HG03139 (cell line): ENCODE results near the gene KIZ.

ENCODE experiments used
- ATAC-seq: cut with Tn5 transposase; IDR thresholded peaks from one replicate; pipeline ENCODE4 v1.9.1; 2021; ENCODE audit not compliant: unreplicated experiment

KIZ gene

DNA sequence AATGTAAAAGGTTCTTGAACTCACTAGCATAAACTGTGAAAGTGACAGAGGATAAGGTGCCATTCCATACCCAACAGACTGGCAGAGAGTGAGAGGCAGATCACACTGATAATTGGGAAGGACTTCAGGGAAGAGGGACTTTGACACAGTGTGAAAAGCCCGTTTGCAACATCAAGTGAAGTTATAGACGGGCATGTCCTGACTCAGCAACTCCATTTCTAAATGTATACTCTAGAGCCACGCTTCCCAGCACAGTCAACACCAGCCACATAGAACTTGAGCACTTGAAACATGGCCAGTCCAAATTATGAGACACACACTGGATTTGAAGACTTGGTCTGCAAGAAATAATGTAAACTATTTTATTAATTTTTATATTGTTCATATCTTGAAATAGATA is 131.3 kb downstream of the KIZ start:
- ATAC-seq: no peak

DNA sequence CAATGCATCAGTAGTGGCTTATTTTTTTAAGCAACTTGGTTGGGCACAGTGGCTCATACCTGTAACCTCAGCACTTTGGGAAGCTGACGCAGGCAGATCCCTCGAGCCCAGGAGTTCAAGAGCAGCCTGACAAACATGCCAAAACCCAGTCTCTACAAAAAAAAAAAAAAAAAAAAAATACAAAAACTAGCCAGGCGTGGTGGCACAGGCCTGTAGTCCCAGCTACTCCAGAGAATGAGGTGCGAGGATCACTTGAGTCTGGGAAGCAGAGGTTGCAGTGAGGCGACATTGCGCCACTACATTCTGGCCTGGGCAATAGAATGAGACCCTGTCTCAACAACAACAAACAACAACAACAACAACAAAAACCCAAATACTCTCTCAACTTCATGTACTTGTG is 132.5 kb downstream of the KIZ start:
- no peak for ATAC-seq

DNA sequence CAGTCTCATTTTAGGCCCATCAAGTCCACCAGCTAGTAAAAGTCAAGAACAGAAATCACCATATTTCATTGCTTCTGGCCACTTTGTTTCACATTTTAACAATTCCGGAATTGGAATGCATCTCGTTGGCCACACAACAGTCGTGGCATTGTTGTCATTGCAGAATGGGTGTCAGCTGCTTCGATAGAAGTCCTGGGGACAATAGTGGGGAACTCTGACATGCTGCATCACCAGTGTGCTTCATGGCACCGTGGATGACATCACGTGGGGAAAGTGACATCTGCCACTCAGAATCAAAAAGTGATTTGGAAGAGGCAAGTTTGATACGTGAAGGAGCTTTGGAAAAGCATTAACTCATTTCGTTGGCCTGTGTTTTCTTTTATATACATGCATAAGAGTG is 133.5 kb downstream of the KIZ start:
- no peak for ATAC-seq

DNA sequence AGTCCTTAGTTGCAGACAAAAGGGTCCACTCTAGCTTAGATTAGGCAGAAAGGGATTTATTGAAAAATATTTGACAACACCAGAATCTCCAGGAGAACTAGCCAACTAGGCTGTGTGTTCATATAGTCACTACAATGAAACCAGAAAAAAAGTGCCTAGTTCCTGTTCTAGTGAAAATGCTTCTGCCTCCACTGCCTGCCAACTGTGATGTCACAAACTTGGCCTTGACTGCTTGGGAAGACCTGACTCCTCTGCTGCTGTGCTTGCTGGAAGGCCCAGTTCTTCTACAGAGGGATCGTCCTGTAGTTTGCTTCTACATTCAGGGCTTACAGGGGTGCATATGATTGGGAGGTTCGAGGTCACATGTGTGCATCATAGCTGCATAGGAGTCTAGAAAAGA is 136.9 kb downstream of the KIZ start:
- no peak for ATAC-seq

DNA sequence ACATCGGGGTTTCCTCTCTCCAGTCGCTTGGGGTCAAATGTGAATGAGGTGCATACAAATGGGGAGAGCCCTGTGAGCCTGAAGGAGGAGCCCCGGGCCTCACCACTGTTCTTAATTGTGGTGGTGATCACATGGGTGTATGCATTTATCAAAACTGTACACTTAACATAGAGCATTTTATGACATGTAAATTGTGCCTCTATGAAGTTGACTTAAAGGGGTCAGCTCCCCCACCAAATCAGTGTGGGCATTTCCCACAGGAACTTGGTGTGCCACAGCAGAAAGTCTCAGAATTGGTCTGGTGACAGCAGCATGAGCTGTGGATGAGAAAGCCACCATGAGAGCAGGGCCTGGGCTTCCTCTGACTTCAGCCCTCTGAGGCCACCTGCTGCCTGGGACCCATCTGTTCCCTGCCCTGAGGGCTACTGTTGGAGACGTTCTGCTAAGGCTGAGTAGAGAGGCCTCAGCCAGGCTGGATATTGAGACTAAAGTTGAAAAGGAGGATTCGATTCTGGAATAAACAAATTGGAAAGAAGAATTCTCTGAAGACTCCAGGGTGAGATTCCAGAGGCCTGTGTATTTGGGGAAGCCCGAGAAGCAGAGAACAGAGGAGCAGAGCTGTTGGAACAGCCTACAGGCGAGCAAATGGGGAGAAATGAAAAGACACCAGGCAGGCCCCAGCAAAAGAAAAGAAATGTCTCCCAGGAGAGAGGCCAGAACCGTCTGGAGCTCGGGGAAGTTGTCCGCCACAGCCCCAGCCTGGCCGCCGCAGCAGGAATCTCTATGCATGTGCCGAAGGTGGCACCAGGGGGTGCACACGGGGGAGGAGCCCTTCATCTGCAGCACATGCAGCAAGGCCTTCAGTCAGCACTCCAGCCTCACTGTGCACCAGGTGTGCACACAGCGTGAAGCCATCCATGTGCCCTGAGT is 139.6 kb downstream of the KIZ start:
- ATAC-seq: no peak

DNA sequence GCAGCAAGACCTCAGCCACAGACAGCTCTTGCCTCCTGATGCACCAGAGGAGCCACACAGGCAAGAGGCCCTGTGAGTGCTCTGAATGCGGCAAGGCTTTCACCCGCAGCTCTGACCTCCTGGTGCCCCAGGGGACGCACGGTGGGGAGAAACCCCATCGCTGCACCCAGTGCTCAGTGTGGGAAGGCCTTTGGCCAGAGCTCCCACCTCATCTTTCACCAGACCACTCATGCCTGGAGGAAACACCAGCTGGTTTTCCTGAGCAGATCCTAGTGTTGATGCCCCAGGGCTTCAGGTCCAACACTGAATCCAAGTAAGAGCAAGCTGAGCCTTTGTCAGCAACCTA is 140.3 kb downstream of the KIZ start:
- ATAC-seq: no peak

DNA sequence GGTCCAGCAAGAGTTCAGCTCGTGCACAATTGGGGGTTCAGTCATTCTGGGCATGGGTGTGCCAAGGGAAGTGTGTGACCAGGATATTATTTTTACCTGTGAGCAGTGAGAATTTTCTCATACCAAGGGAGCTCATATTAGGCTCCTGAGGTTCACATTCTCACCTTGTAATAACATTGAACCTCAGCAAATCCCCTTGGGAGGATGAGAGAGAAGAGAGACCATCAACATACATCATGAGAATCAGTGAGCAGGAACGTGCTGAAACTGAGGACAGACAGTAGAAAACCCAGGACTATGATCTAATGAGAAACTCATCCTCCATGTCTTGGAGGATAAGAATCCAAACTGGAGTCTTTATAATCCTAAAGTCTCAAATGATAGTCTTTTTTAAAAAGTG is 143.9 kb downstream of the KIZ start:
- ATAC-seq: no peak

DNA sequence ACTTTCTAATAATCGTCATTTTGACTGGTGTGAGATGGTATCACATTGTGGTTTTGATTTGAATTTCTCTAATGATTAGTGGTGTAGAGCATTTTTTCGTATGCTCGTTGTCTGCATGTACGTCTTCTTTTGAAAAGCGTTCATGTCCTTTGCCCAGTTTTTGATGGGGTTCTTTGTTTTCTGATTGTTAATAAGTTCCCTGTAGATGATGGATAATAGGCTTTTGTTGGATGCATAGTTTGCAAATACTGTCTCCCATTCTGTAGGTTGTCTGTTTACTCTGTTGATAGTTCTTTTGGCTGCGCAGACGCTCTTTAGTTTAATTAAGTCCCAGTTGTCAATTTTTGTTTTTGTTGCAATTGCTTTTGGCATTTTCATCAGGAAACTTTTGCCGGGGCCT is 144.9 kb downstream of the KIZ start:
- no peak for ATAC-seq

DNA sequence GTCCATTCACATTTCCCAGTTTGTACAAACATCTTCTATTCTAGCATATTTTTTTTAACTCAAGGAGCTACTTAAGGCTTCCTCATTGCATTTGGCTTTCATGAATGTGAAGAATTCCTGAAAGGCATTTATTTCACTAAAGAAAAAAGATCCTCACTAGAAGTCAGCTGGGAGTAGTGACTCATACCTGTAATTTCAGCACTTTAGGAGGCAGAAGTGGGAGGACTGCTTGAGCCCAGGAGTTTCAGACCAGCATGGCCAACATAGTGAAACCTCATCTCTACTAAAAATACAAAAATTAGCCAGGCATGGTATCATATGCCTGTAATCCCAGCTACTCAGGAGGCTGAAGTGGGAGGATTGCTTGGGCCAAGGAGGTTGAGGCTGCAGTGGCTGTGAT is 146.4 kb downstream of the KIZ start:
- ATAC-seq: peak; percentile 52

DNA sequence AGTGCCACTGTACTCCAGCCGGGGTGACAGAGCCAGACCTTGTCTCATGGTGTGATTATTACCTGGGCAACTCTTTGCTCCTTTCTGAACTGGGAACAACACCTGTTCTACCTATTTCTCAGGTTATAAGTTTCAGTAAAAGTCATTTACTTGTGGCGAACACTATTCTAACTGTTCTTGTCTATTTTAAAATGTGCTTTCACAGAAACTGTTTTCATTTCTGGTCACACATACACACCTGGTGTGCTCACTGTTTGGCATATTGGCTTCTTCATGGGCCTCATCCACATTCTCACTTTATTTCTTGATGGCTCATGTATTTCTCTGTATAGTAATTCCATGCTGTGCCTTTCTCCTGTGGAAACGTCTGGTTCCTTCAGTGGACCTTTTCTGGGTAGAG is 146.8 kb downstream of the KIZ start:
- ATAC-seq: peak; percentile 41

DNA sequence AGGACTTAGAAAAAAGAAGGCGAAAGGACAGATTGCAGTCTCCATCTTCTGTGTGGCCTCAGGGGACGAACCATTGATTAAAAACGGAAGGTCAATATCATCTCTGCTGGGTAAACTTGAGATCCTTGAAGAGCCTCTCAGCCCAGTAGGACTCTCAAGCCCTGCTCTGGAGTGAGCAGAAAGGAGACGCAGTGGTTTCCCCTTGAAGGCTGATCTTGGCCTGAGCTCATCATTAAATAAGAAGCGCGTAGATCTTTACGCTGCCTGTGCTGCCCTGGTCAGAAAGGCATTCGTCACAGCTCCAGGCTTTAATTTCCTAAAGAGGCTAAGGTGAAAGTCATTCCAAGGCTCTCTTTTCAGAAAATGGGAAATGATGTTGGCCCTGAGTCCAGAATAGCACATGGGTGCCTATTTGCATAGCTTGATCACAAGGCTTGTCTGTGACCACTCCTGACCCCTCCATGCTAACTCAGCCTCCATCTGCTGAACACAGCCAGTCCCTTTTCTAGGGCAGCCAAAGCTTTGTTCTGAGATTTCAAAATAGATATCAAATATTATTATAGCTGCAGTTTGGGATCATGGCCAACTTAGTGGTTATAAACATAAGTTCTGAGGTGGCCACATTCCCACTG is 148.0 kb downstream of the KIZ start:
- no peak for ATAC-seq

DNA sequence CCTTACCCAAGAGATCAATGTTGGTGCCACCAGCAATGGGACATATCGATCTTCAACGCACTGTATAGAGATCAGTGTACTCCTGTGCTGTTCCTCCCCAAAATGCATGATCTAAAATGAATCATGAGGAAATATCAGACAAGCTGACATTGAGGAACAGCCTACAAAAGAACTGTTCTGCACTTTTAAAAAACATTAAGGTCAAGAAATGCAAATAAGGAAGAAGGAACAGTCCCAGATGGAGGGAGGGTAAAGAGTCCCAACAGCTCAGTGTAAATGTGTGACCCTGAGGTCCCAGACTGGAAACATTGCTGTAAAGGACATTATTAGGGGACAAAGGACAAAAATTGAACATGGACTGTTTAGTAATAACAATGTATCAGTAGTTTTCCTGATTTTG is 152.9 kb downstream of the KIZ start:
- no peak for ATAC-seq

DNA sequence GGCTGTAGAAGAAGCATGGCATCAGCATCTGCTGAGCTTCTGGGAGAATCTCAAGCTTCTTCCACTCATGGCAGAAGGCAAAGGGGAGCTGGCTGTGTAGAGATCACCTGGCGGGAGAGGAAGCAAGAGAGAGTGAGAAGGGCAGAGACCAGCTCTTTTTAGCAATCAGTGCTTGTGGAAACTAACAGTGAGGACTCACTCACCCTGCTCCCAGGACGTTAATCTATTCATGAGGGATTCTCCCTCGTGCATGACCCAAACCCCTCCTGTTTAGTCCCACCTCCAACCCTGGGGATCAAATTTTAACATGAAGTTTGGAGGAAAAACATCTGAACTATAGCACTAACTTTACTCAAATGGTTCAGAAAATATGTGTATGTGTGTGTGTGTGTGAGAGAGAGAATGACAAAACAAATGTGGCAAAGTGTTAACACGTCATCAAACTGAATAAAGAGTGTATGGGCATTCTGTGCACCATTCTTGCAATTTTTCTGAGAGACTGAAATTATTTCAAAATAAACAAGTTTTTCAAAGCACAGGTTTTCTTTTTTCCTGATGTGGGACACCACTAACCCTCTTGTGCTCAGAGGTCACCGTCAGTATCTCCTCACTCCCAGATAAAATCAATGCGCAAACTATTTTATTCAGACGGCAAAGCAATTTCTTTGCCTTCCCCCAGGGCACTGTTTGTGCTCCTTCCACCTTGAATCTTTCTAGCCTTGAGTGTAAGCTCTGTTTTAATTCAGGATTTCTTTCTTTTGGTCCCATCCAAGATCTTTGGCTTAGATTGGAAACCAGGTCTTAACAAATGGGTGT is 154.0 kb downstream of the KIZ start:
- no peak for ATAC-seq

DNA sequence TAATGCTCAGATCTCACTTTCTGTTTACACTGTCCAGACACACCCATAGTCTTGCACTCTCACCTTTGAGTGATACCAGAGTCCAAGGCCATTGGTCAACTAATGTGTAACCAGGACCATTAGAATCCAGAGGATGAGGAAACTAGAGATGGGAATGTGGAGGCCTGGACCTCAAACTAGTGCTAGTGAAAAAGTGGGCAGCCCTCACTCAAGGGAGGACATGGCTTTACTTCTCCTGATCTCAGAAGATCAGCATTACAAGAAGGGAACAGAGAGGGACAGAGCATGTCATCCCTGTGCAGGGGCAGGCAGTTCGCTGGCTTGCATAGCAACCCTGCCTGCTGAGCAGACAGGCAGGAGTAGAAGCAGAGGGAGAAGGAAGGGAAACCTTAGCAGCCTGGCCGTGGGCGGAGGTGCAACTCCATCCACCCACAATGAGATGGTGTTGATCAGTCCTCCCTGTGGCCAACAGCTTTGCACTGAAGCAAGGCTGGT is 154.7 kb downstream of the KIZ start:
- ATAC-seq: no peak

DNA sequence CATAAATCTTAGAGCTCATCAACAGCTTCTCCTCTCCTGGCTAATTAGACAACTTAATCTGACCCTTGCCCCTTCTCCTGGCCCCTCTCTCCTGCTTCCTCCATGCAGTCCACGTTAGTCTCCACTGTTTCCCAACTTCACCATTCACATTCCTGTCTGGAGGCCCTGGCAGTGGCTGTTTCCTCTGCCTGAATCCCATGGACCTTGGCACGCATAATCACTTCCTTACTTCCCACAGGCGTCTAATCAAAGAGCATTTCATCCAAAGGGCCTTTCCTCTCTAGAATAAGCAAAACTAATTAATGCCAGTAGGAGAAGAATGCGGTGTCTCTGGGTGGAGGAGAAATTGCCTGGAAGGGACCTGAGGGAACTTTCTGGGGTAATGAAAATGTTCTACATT is 160.9 kb downstream of the KIZ start:
- no peak for ATAC-seq

DNA sequence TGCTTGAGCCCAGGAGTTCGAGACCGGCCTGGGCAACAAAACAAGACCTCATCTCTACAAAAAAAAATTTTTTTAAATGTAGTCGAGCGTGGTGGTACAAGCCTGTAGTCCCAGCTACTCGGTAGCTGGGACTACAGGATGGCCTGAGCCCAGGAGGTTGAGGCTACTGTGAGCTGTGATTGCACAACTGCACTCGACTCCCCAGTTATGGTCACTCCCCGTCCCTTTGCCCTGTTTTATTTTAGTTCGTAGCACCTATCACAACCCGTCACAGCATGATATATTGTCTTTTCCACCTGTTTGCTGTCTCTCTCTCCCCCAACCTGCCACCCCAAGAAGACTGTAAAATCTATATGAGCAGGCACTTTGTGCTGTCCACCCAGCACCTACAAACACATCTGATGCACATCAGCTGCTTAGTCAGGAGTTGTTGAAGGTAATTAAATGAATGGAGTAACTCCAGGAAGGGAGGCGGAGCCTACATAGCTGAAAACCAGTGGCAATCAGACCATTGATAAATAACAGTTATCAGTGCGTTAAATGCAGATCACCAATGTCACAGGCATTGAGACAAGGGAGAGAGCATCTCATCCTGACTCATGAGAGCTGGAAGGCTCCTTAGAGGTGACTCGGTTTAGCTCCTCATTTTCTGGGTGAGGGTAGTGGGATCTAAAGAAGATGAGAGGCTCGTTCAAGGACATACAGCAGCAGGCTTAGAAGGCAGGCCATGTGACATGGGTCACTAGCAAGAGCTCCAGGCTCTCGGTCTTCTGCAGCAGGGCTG is 162.9 kb downstream of the KIZ start:
- ATAC-seq: no peak

DNA sequence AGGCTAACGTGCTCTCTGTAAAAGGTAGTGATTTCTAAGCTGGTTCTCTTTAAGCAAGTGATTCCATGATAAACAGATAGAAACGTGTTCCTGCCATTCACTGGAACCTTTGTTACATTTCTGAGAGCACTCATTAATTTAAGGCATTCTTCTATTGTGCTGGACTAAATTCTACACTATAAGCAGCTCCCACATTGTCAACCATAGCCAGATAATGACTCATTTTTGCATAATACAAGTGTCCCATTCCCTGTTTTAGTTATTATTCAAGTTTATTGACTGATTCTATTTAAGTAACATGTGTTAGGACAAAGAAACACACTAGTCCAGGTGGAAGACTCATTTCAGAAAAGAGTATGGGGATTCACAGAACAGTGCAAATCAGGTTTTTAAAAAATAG is 163.8 kb downstream of the KIZ start:
- ATAC-seq: no peak

DNA sequence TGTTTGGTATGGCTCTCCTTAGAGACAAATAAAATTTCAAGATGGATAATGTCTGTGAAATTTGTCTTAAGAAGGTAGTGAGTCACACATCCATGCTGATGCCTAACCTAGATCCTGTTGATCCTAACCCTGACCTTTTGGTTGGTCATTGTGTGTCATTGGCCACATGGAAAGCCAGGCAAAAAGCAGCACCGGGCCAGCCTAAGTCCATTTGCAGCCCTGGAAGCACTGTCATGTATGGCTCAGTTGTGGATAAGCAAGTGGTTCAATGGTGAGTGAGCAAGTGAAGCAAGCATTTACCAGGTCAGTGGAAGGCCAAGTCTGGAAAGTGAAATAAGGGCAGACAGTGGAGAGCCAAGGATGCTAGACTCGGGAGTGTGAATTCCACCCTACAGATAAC is 165.1 kb downstream of the KIZ start:
- no peak for ATAC-seq

DNA sequence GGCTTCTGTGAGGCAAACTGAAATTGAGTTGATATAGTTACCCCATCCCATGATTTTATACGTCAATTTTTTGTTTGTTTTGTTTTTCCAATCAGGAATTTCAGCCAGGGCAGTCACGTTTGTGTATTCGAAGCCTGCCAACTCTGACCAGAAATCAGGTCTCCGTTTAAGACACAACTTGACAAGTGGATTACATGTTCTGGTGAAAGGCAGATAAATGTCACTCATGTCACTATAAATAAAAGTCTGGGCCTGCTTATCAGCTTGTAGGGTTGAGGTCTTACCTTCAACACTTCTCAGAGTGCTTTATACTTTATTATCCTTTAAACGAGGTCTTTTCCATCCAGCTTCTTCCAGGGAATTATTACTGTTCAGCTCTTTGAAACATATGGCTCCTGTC is 168.9 kb downstream of the KIZ start:
- ATAC-seq: no peak
